ENCODE measurements around the gene ERCC3. TPM values are rescaled to one million over a fixed set of nuclear protein-coding genes. Genes with fewer than 3 reads are reported as not detected.
A peak's percentile ranks its signal among the peaks of the same experiment; 100 is the strongest.

The ERCC3 gene
- total RNA-seq (2014; rRNA removed; shearing (Covaris generic)): 39.7 and 53.9 TPM in 2 replicates

DNA sequence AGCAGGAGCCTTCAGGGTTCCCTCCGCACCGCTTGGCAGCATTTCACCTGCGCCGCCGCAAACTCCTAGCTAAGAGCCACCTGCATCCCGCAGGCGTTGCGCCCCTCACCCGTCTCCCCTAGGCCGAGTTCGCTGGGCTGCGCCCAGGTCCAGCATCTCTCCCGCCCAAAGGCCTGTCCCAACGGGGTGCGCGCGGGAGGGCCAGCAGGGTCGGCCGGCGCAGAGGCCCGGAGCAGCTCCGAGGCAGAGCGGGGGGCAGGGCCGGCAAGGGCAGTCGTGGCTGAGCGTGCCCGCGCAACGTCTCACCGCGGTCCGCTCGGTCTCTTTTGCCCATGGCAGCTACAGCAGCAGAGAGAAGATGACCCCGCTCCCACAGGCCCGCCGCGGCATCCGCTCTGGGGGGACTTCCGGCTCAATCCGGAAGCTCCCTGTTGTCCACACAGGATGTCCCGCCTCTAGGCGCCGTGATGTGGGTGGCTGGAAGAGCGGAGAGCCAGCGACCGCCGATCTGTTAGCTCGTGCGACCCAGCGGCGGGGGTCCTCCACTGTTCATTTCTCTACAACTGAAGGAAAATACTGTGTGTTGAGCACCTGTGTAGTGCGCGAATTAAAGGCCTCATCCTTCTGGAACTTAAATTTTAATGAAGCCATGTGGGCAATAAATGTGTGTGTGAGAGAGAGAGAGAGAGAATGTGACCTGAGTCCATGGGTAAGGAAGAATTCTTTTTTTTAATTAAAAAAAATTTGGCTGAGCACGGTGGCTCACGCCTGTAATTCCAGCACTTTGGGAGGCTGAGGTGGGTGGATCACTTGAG, at the start of gene ERCC3:
TSS of gene ERCC3 (minus strand) at position 397 of the 815 bp plus-strand sequence. CDS start at position 334, 63 bp downstream.
- peak; percentile 90 for DNase-seq (ENCODE audit: low read depth)

DNA sequence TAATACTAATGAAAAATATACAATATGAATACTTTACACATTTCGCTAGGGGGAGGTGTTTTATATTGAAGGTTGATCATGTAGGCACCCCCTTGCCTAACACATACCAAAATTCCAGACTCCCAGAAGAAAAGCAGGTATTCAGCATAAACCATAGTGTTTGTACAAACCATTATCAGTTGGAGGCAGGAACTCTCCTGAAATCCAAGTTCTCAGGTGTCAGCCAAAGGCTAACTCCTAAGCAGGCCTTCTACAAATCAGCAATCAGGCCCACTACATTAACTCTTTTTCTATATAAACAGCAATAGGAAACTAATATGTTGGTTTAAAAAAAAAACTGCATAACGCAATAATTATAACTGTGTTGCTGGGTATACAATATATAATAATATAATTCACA, 49.3 kb upstream of the ERCC3 start:
- DNase-seq (ENCODE audit: low read depth): no peak

- no peak for DNase-seq (ENCODE audit: low read depth)
These were observed 48.2 kb upstream of the ERCC3 start for GRCh38 chr2:127342101-127342500.

DNA sequence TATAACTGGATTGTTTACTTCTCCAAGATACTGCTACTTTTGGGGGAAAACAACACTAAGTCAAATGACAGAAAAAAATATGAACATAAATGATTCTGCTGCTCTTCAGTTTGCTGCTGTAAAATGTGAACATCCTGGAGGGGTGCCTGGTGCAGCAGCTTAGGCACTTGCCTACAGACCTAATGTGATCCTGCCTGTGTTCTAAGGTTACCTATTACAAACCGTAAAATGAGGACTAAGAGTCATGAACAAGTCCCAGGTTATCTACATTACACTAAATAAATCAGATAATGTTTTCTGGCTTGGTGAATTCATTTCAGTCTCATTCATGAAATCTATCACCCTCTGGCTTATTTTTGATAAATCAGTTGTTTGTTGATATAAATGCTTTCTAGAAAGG, 38.4 kb upstream of the ERCC3 start:
- no peak for DNase-seq (ENCODE audit: low read depth)

DNA sequence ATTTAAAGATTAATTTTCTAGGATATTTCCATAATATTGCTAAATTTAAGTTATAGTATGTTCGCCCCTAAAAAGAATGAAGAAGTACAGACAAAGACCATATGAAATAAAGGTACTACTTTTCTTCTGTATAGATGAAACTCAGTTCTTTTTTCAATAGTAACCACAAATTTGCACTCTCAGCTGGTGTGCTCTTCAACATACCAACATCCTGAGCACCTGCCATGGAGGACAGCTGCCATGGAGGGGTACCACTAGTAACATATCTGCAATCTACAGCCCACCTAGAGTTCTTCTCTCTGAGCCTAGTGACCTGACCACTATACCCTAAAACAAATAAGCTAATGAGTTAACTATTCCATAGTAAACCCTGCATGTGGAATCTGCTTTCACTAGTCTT, 36.8 kb upstream of the ERCC3 start:
- no peak for DNase-seq (ENCODE audit: low read depth)

- no peak for DNase-seq (ENCODE audit: low read depth)
These were observed 32.5 kb upstream of the ERCC3 start for GRCh38 chr2:127326289-127326945.

- DNase-seq (ENCODE audit: low read depth): peak; percentile 20
These were observed 30.7 kb upstream of the ERCC3 start for GRCh38 chr2:127324635-127325034.

GRCh38 chr2:127321303-127321702, 27.4 kb upstream of the ERCC3 start:
- DNase-seq (ENCODE audit: low read depth): no peak

DNA sequence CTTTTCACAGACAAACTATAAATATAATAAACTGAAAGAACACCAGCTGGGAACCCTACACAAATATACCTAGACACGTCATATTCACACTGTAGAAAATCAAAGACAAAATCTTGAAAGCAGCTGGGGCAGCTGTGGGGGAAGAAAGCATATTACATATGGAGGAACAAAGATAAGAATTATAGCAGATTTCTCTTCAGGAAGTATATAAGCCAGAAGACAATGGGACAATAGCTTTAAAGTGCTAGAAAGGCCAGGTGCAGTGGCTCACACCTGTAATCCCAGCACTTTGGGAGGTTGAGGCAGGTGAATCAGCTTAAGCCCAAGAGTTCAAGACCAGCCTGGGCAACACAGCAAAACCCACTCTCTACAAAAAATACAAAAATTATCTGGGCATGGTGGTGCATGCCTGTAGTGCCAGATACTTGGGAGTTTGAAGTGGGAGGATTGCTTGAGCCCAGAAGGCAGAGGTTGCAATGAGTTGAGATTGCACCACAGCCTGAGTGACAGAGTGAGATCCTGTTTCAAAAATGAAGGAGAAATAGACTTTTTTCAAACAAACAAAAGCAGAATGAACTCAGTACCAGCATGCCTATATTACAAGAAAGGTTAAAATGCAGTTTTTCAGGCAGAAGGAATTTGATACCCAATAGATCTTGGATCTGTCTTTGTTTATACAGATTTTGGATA, 26.8 kb upstream of the ERCC3 start:
- DNase-seq (ENCODE audit: low read depth): no peak

GRCh38 chr2:127320067-127320466, 26.1 kb upstream of the ERCC3 start:
- DNase-seq (ENCODE audit: low read depth): no peak

- DNase-seq (ENCODE audit: low read depth): no peak
These were observed 20.4 kb upstream of the ERCC3 start for GRCh38 chr2:127314193-127314988.

DNA sequence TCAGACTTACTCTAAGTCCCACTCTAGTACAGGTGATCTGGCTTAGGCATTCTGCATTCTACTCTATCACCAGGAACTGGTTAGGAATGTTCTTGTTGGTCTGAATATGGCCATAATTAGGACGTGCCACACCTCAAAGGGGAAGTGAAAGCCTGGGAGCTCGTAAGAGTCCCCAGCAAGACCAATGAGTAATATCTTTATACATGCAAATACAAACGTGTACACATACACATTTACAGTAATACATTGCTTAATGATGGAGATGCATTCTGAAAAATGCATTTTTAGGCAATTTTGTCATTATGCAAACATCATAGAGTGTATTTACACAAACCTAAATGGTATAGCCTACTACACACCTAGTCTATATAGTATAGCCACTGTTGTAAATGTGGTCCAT, 19.5 kb upstream of the ERCC3 start:
- no peak for DNase-seq (ENCODE audit: low read depth)

DNA sequence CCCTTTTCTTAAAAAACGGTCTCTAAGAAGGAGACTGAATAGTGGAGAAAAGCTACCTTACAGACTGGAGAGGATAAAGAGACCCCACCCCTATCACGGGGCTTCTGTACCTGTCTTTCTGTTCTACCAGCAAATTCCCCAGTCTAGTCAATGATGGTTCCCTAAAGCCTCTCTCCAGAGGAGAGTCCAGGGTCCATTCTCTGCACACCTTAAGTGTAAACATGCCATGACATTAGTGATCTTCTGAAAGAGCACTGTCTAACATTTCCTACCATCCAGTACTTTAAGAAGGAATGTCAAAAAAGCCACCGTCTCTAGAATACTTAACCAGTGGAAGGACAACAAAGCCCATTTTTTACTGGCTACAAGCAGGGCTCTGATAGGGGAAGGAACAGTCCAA, 17.0 kb upstream of the ERCC3 start:
- DNase-seq (ENCODE audit: low read depth): no peak

- no peak for DNase-seq (ENCODE audit: low read depth)
These were observed 15.5 kb upstream of the ERCC3 start for GRCh38 chr2:127309468-127309867.

- no peak for DNase-seq (ENCODE audit: low read depth)
These were observed 14.7 kb upstream of the ERCC3 start for GRCh38 chr2:127308586-127309138.

DNA sequence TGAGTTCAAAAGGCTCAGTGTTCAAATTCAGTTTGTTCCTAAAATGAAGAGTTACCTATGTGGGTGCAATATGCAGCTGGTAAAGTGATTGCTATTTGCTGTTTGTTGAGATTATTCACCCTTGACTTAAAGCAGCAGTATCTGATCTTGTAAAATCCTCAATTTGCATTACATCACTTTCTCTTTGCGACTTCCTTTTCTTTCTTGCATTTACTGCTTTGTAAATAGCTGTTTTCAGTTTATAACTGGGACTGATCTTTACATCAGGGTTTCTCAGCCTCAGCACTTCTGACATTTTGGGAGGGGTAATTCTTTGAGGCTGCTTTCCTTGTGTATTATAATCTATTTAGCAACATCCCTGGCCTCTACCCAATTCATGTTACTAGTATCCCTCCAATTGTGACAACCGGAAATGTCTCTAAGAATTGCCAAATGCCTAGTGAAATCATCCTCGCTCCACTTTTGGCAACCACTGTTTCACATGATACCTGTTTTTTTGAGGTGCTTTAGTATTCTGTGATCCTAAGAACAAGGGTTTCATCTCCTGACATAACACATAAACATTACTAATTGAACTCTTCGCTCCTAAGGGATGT, 12.1 kb upstream of the ERCC3 start:
- DNase-seq (ENCODE audit: low read depth): no peak

DNA sequence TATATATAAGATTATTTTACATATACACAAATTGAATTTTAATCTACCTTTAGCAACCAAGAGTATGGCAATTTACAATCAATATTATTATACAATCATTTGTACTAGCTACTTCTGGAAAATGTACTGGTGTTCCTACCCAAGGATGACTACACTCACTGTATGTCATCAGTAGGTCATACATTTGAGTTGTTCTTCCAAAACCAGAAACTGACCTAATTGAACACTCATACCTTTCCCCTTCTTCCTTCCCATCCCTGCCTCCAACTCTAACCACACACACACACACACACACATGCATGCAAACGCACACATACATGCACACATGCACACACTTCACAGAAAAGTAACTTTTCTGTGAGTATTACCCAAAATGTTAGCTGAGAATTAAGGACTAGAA, 8.2 kb upstream of the ERCC3 start:
- no peak for DNase-seq (ENCODE audit: low read depth)

GRCh38 chr2:127293386-127293747, 577 bp downstream of the ERCC3 start:
- DNase-seq (ENCODE audit: low read depth): peak; percentile 35

GRCh38 chr2:127288274-127288673, 5.7 kb downstream of the ERCC3 start:
- DNase-seq (ENCODE audit: low read depth): no peak

DNA sequence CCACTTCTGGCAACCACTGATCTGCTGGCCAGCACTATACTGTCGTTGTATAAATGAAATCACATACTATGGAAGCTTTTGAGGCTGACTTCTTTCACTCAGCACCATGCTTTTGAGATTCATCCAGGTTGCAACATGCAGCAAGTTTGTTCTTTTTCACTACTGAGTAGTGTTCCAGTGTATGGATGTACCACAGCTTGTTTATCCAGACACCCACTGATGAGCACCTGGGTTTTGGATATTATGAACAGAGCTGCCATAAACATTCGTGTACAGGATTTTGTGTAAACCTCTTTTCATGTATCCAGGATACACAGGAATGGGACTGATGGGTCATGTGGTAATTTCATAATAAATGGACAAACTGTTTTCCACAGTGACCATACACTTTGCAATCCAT, 10.7 kb downstream of the ERCC3 start:
- no peak for DNase-seq (ENCODE audit: low read depth)

GRCh38 chr2:127280693-127281092, 13.3 kb downstream of the ERCC3 start:
- no peak for DNase-seq (ENCODE audit: low read depth)
